Activated naive CD8-positive, alpha-beta T cell treated with anti-CD3 and anti-CD28 coated beads, Interleukin-2, amount 10 ng/mL, durations not matched to agents 7 days and 5 days (primary cell): Measurements from ENCODE around the gene CASP3. TPM values are rescaled to one million over a fixed set of nuclear protein-coding genes. Genes with fewer than 3 reads are reported as not detected.
"Not testable (repeated sequence)": the region's sequence is repeated elsewhere in the genome, so short reads cannot be mapped to it uniquely, and the experiment has no call there.

Source experiments
- ATAC-seq: fragments of 150-1000 bp; cut with Tn5 transposase; one replicate; pipeline ENCODE4 v1.10.0; 2021; ENCODE audit warnings: low read depth, moderate library complexity
- POLR2A ChIA-PET: fragments of 350-600 bp; sonication (Branson Sonifier 250); formaldehyde crosslinking; loops from one replicate; lab custom pipeline; 2021; ENCODE audit warnings: antibody characterized with exemption; lab: Charles Lee
- DNase-seq: peaks from one replicate; pipeline ENCODE4 v3.0.0; 2021
- H3K27ac Mint-ChIP-seq: one replicate; pipeline ENCODE4 v1.8.0; 2022; ENCODE audit warnings: mild to moderate bottlenecking, mixed read lengths
- H3K27me3 Mint-ChIP-seq: one replicate; pipeline ENCODE4 v1.8.0; 2022; ENCODE audit warnings: mild to moderate bottlenecking, moderate library complexity, mixed read lengths
- H3K36me3 Mint-ChIP-seq: one replicate; pipeline ENCODE4 v1.8.0; 2021; ENCODE audit warnings: mild to moderate bottlenecking, mixed read lengths
- H3K4me1 Mint-ChIP-seq: one replicate; pipeline ENCODE4 v1.8.0; 2021; ENCODE audit warnings: mixed read lengths
- H3K4me3 Mint-ChIP-seq: one replicate; pipeline ENCODE4 v1.8.0; 2022; ENCODE audit warnings: mild to moderate bottlenecking, moderate library complexity, mixed read lengths
- H3K9me3 Mint-ChIP-seq: one replicate; pipeline ENCODE4 v1.8.0; 2021; ENCODE audit warnings: mixed read lengths
- total RNA-seq, 2 experiments: library from RNA; stranded (reverse); gene quantifications; one replicate each; pipeline ENCODE4 v1.2.3, GENCODE V29; 2021

The CASP3 gene
- total RNA-seq, 2 experiments from 2014 or later = 45.3 to 49.8 TPM

- Mint-ChIP-seq H3K4me3 (no peak overlapping the region), H3K9me3 (peaks cover 11% of the 10 kb centered on the region), H3K27ac (no peak overlapping the region), H3K27me3 (peaks cover 3% of the 10 kb centered on the region), H3K36me3 (peaks cover 17% of the 10 kb centered on the region), H3K4me1 (no peaks in the 10 kb centered on the region)
- no peak for DNase-seq
- ATAC-seq = no peak
- POLR2A ChIA-PET = no interaction called here
Measured at GRCh38 chr4:184616633-184617551, 32.4 kb downstream of the CASP3 start.

GRCh38 chr4:184616168-184616567, 33.1 kb downstream of the CASP3 start:
- DNase-seq, ATAC-seq, H3K27ac Mint-ChIP-seq, H3K27me3 Mint-ChIP-seq, POLR2A ChIA-PET, H3K4me3 Mint-ChIP-seq, H3K4me1 Mint-ChIP-seq: not testable (repeated sequence)
- H3K36me3 Mint-ChIP-seq = peaks cover 17% of the 10 kb centered on the region
- peaks cover 11% of the 10 kb centered on the region for H3K9me3 Mint-ChIP-seq

GRCh38 chr4:184614509-184614908, 34.7 kb downstream of the CASP3 start:
- POLR2A ChIA-PET = interaction anchor here (0.5 kb wide), 1 partner anchor 148 kb away, joined by 3 read pairs; no protein-coding TSS in a partner anchor
- Mint-ChIP-seq H3K9me3 (peaks cover 11% of the 10 kb centered on the region), H3K27me3 (peaks cover 3% of the 10 kb centered on the region), H3K4me1 (no peaks in the 10 kb centered on the region), H3K4me3 (no peak overlapping the region), H3K36me3 (peaks cover 15% of the 10 kb centered on the region), H3K27ac (no peak overlapping the region)
- ATAC-seq = no peak
- no peak for DNase-seq

- Mint-ChIP-seq H3K4me3 (no peak overlapping the region), H3K36me3 (peaks cover 15% of the 10 kb centered on the region)
- POLR2A ChIA-PET = no interaction called here
Measured at GRCh38 chr4:184613405-184613804, 35.8 kb downstream of the CASP3 start.

GRCh38 chr4:184612074-184612473, 37.2 kb downstream of the CASP3 start:
- Mint-ChIP-seq H3K27me3 (peaks cover 3% of the 10 kb centered on the region), H3K4me3 (no peak overlapping the region), H3K9me3 (peaks cover 11% of the 10 kb centered on the region), H3K36me3 (peaks cover 15% of the 10 kb centered on the region), H3K4me1 (no peaks in the 10 kb centered on the region), H3K27ac (no peak overlapping the region)
- POLR2A ChIA-PET = no interaction called here
- DNase-seq = no peak
- no peak for ATAC-seq

More at GRCh38 chr4:184613405-184613804, 35.8 kb downstream of the CASP3 start:
- H3K27me3 Mint-ChIP-seq = peaks cover 3% of the 10 kb centered on the region
- no peaks in the 10 kb centered on the region for H3K4me1 Mint-ChIP-seq
- H3K9me3 Mint-ChIP-seq = peaks cover 11% of the 10 kb centered on the region
- no peak overlapping the region for H3K27ac Mint-ChIP-seq
- ATAC-seq = no peak
- DNase-seq = no peak

GRCh38 chr4:184607429-184607828, 41.8 kb downstream of the CASP3 start:
- peaks cover 12% of the 10 kb centered on the region for H3K36me3 Mint-ChIP-seq
- POLR2A ChIA-PET, ATAC-seq, H3K27ac Mint-ChIP-seq, H3K4me3 Mint-ChIP-seq, DNase-seq, H3K4me1 Mint-ChIP-seq: not testable (repeated sequence)
- peaks cover 30% of the 10 kb centered on the region for H3K9me3 Mint-ChIP-seq
- peaks cover 26% of the 10 kb centered on the region for H3K27me3 Mint-ChIP-seq

GRCh38 chr4:184602857-184603256, 46.4 kb downstream of the CASP3 start:
- Mint-ChIP-seq H3K9me3 (peaks cover 31% of the 10 kb centered on the region), H3K4me1 (peaks cover 29% of the 10 kb centered on the region), H3K36me3 (peaks cover 15% of the 10 kb centered on the region), H3K27me3 (peaks cover 26% of the 10 kb centered on the region)
- ATAC-seq, DNase-seq, POLR2A ChIA-PET, H3K4me3 Mint-ChIP-seq, H3K27ac Mint-ChIP-seq: not testable (repeated sequence)

- DNase-seq (peak; percentile 51), ATAC-seq (peak; percentile 81)
- Mint-ChIP-seq H3K4me1 (peaks cover 29% of the 10 kb centered on the region), H3K27me3 (peaks cover 25% of the 10 kb centered on the region), H3K27ac (peak overlapping the region; percentile 33), H3K36me3 (peaks cover 15% of the 10 kb centered on the region), H3K9me3 (peaks cover 24% of the 10 kb centered on the region), H3K4me3 (peak overlapping the region; percentile 65)
- POLR2A ChIA-PET = interaction anchor here (0.8 kb wide), 1 partner anchor 133 kb away, joined by 3 read pairs; the partner anchor contains the start of gene CENPU
Measured at GRCh38 chr4:184600982-184601381, 48.3 kb downstream of the CASP3 start.

GRCh38 chr4:184599492-184600135, 49.6 kb downstream of the CASP3 start:
- peaks cover 11% of the 10 kb centered on the region for H3K9me3 Mint-ChIP-seq
- no peak for ATAC-seq
- no peak for DNase-seq
- H3K27me3 Mint-ChIP-seq = peaks cover 11% of the 10 kb centered on the region
- H3K4me3 Mint-ChIP-seq = no peak overlapping the region
- H3K4me1 Mint-ChIP-seq = peaks cover 29% of the 10 kb centered on the region
- no peak overlapping the region for H3K27ac Mint-ChIP-seq
- peaks cover 12% of the 10 kb centered on the region for H3K36me3 Mint-ChIP-seq
- POLR2A ChIA-PET = no interaction called here

GRCh38 chr4:184598753-184599491, 50.3 kb downstream of the CASP3 start:
- H3K27ac Mint-ChIP-seq = no peak overlapping the region
- ATAC-seq (no peak), DNase-seq (no peak)
- H3K27me3 Mint-ChIP-seq = peaks cover 8% of the 10 kb centered on the region
- H3K36me3 Mint-ChIP-seq = peaks cover 12% of the 10 kb centered on the region
- peaks cover 8% of the 10 kb centered on the region for H3K9me3 Mint-ChIP-seq
- peaks cover 29% of the 10 kb centered on the region for H3K4me1 Mint-ChIP-seq
- POLR2A ChIA-PET = no interaction called here
- H3K4me3 Mint-ChIP-seq = no peak overlapping the region

- no peak for ATAC-seq
- Mint-ChIP-seq H3K27me3 (no peaks in the 10 kb centered on the region), H3K27ac (no peak overlapping the region), H3K9me3 (no peaks in the 10 kb centered on the region), H3K4me3 (no peak overlapping the region), H3K36me3 (no peaks in the 10 kb centered on the region), H3K4me1 (peaks cover 17% of the 10 kb centered on the region)
- no peak for DNase-seq
- POLR2A ChIA-PET = no interaction called here
Measured at GRCh38 chr4:184596617-184597185, 52.5 kb downstream of the CASP3 start.

- no peaks in the 10 kb centered on the region for H3K36me3 Mint-ChIP-seq
- no peak overlapping the region for H3K4me3 Mint-ChIP-seq
- POLR2A ChIA-PET = no interaction called here
- no peaks in the 10 kb centered on the region for H3K27me3 Mint-ChIP-seq
- ATAC-seq (no peak), DNase-seq (no peak)
- H3K9me3 Mint-ChIP-seq = no peaks in the 10 kb centered on the region
- no peak overlapping the region for H3K27ac Mint-ChIP-seq
- H3K4me1 Mint-ChIP-seq = peaks cover 12% of the 10 kb centered on the region
Measured at GRCh38 chr4:184596044-184596616, 53.1 kb downstream of the CASP3 start.
